OCI-LY7 (cell line): ENCODE results near the gene ARHGAP29.

Experiments
- CTCF ChIP-seq: fragments of 200-600 bp; sonication (generic); conservative IDR thresholded peaks from 2 replicates; pipeline ENCODE4 v1.5.1; 2014; ENCODE audit warnings: mild to moderate bottlenecking, antibody characterized with exemption, low read length, moderate library complexity, mixed read lengths
- EZH2phosphoT487 ChIP-seq: fragments of 200-600 bp; sonication (generic); IDR thresholded peaks from 2 replicates; pipeline ENCODE4 v1.6.1; 2018; ENCODE audit warnings: low read depth, borderline replicate concordance, mild to moderate bottlenecking, mixed run types, antibody characterized with exemption, low read length, moderate library complexity, mixed read lengths

DNA sequence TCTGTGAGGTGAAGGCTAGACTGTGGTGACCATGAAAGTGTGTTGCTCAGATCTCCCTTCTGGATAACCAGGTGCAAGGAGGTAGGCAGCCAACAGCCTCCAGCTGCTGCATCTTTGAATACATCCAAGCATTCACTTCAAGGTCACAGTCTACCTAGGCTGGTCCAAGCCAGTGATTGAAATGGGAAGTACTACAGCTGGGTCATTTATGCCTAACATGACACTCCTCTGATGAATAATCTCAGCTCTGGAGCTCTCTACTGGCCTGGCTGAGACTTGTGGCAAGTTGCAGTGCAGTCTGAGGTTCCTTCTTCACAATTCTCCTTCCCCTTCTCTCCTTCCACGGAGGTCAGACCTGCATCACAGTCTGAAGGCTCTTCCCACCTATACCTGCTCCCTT lies 35.0 kb upstream of the ARHGAP29 start:
- TF ChIP-seq CTCF (no peak), EZH2phosphoT487 (no peak)
